ENCODE measurements around the gene CCDC12.

GRCh38 chr3:46887980-46888494 lies 88.5 kb downstream of the CCDC12 start:
- TF ChIP-seq EZH2phosphoT487 (IDR thresholded peaks at IDR 0.05; ENCODE audit: insufficient read depth, low read depth) = no peak
- no peak for TF ChIP-seq EZH2 (IDR thresholded peaks at IDR 0.05; ENCODE audit: insufficient read depth, poor library complexity, severe bottlenecking)

Data from GM23248 (cell line).